ENCODE results near the gene GTF2E1.

GTF2E1 gene

DNA sequence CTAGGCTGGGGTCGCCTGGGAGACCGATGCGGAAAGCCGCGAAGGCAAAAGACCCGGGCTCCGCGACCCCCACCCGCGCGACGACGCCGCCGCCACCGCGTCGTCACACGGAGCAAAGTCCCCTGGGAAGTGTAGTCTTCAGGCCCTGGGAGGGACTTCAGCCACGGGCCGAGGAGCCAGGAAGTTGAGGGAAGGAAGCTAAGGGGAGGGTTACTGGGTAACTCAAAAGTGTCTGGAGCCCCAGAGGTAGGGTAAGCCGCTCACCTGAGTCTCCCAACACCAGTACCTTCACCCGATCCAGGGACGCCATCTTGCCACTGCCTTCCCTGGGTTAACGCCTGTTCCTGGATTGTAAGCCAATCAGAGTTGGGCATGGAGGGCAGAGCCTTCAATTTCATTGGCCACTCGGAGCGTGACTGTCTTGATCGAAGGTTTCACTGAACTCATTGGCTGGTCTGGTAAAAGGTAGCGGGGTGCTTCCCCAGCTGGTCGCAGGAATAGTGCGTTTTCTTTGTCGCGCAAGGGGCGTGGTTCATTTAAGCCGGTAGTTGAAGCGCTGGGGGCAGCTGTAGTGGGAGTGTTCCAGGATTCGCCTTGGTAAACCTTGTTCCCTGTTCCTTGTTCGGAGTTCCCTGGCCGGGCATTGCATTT lies at the start of gene GTF2E1, which contains the start of gene RABL3:
Gene GTF2E1 (plus strand): TSS at position 547 of the 651 bp plus-strand sequence. CDS start 7,809 bp downstream, outside the sequence.
Gene RABL3 (minus strand): TSS at position 319 of the 651 bp plus-strand sequence. CDS start 9 bp downstream, at position 310.
- peak within 1 kb of the TSS; percentile 97 for H3K4me3 ChIP-seq (ENCODE audit: low read depth, low read length)
- TF ChIP-seq, protein P1, sequence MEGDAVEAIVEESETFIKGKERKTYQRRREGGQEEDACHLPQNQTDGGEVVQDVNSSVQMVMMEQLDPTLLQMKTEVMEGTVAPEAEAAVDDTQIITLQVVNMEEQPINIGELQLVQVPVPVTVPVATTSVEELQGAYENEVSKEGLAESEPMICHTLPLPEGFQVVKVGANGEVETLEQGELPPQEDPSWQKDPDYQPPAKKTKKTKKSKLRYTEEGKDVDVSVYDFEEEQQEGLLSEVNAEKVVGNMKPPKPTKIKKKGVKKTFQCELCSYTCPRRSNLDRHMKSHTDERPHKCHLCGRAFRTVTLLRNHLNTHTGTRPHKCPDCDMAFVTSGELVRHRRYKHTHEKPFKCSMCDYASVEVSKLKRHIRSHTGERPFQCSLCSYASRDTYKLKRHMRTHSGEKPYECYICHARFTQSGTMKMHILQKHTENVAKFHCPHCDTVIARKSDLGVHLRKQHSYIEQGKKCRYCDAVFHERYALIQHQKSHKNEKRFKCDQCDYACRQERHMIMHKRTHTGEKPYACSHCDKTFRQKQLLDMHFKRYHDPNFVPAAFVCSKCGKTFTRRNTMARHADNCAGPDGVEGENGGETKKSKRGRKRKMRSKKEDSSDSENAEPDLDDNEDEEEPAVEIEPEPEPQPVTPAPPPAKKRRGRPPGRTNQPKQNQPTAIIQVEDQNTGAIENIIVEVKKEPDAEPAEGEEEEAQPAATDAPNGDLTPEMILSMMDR (IDR thresholded peaks at IDR 0.05; ENCODE audit: low read depth, low read length, missing control alignments) = no peak
- DNase-seq (ENCODE audit: low read depth) = peak; percentile 99

DNA sequence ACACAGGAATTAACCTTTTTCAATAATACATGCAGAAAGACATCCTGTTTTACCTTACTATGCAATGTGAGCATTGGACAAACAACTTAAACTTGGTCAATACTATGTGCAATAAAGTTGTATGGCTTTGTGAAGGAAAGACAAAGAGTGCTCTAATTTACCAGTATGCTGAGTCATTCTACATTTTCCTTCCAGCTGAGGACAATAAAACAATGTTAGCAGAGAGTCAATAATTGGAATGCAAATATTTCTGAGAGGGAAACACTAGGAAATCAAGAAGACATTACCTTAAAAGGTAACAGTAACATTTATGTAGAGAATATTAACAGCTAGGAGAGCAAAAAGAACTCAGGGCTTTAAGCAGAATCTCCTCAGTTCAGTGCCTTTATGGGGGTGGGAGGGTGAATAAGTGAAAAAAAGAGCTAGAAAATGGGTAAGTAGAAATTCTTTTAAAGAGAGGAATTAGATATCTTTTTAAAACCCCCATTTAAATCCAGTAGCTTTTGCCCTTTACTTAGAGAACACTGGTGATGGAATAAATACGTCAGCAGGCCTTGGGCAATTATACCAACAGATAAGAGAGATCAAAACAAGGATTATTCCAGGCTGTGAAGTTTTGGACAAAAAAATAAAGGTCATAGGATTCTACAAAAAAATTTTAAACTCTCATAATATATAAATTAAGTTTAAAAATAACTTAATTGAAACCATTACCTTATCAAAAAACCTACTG lies 48.9 kb upstream of the GTF2E1 start:
- TF ChIP-seq, protein P1 (IDR thresholded peaks at IDR 0.05; ENCODE audit: low read depth, low read length, missing control alignments) = no peak
- no peak overlapping the region for H3K4me3 ChIP-seq (ENCODE audit: low read depth, low read length)
- no peak for DNase-seq (ENCODE audit: low read depth)

DNA sequence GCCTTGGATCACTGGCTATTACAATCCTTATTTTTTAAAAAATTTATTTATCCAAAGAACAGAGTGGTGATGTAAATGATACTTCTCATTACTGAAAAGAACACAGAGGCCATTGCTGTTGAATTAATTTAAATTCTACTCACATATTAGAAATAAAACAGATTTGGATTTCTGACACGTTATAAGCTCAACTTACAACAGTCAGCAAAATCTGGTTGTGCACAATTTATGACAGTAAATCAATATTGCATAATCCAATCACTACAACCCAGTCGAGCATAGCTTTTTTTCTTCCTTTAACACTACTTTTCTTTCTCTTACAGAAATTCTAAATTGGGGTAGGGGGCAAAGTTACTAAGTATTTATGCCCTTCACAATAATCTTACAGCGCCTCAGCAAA lies 43.2 kb upstream of the GTF2E1 start:
- H3K4me3 ChIP-seq (ENCODE audit: low read depth, low read length) = no peak overlapping the region
- TF ChIP-seq, protein P1 (IDR thresholded peaks at IDR 0.05; ENCODE audit: low read depth, low read length, missing control alignments) = no peak
- no peak for DNase-seq (ENCODE audit: low read depth)

DNA sequence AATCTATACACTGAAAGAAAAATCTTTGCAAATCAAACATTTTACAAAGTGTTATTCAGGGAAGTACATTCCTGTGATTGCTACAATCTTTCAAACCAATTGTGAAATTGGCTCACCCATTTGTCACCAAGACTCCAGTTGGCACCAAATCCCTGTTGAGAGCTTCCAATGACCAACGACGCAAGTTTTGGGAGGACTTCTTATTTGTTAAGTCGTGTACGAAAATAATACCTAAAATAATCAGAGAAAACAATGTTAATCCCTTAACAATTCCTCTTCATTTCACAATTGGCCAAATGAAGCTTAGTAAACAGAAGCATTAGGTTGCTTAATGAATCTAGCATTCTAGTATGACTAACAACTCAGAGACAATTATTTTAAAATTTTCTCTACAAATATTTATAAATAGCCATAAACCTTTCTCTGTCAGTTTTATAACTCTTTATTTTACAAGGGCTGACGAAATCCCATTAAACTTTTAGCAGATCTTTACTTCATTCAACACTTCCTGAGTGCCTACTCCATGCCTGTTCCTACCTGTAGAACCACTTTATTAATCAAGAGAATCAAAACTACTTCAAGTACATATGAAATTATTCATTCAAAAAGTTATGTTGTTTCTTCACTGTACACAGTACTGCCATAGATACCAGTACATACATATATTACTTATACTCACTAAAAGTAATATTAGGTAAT lies 36.5 kb upstream of the GTF2E1 start:
- TF ChIP-seq, protein P1 (IDR thresholded peaks at IDR 0.05; ENCODE audit: low read depth, low read length, missing control alignments) = no peak
- DNase-seq (ENCODE audit: low read depth) = no peak
- no peak overlapping the region for H3K4me3 ChIP-seq (ENCODE audit: low read depth, low read length)

DNA sequence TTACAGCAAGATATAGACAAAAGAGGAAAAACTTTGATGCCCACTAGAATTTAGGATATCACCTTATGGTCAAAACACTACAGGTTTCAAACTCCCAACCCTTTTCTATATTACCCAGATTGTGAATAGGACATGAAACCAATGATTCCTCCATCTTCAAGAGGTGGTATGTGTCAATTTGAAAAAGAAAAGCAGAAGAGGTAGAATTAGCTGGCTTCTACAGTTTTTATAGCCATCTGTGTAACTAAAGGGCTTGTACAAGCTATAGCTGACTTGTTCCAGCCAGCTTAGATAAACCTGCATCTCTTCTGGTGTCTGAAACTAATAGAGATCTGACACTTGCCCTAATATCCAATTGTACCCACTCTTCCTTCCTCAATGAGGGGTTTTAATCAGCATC lies 35.6 kb upstream of the GTF2E1 start:
- no peak overlapping the region for H3K4me3 ChIP-seq (ENCODE audit: low read depth, low read length)
- TF ChIP-seq, protein P1 (IDR thresholded peaks at IDR 0.05; ENCODE audit: low read depth, low read length, missing control alignments) = no peak
- DNase-seq (ENCODE audit: low read depth) = no peak

DNA sequence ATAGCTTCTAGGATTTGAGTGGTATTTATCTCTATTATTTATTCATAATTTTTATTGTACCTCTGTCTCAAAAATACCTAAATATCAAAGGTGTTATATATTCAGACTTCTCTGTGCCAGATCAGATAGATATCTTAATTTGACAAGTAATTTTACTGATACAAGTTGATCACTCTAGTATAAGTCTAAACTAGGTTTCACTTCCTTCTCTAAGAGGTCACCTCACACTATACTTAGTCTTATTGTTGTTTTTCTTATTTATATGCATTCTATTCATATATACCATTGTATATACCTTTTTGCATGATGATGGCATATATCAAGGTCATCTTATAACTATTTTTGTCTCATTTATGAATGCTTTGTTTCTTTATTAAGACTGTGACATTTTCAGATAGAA lies 34.1 kb upstream of the GTF2E1 start:
- no peak for DNase-seq (ENCODE audit: low read depth)
- H3K4me3 ChIP-seq (ENCODE audit: low read depth, low read length) = no peak overlapping the region
- TF ChIP-seq, protein P1 (IDR thresholded peaks at IDR 0.05; ENCODE audit: low read depth, low read length, missing control alignments) = no peak

All from GM12864 (cell line).